IMR-90 (cell line): Measurements from ENCODE around the gene PANX1.

Source experiments
- CEBPB ChIP-seq: IDR thresholded peaks from 2 replicates; pipeline ENCODE4 v1.6.1; 2012; ENCODE audit warnings: low read depth, low read length, improper control_type of control experiment
- CTCF ChIP-seq: conservative IDR thresholded peaks from 2 replicates; pipeline ENCODE4 v1.5.1; 2012; ENCODE audit warnings: mild to moderate bottlenecking, low read depth, low read length, improper control_type of control experiment
- ELK1 ChIP-seq: fragments of 150-350 bp; IDR thresholded peaks from 2 replicates; pipeline ENCODE4 v1.6.1; 2016; ENCODE audit warnings: low read depth, mild to moderate bottlenecking, low read length, moderate library complexity, borderline replicate concordance
- MAZ ChIP-seq: IDR thresholded peaks from 2 replicates; pipeline ENCODE4 v1.6.1; 2012; ENCODE audit warnings: low read depth, mild to moderate bottlenecking, low read length, improper control_type of control experiment, moderate library complexity, borderline replicate concordance
- POLR2A ChIP-seq: IDR thresholded peaks from 2 replicates; pipeline ENCODE4 v1.6.1; 2012; ENCODE audit warnings: mild to moderate bottlenecking, low read depth, low read length
- RFX5 ChIP-seq: IDR thresholded peaks from 2 replicates; pipeline ENCODE4 v1.8.0; 2012; ENCODE audit warnings: low read depth, mild to moderate bottlenecking, low read length, moderate library complexity
- SMC3 ChIP-seq: fragments of 150-350 bp; IDR thresholded peaks from 2 replicates; pipeline ENCODE4 v1.6.1; 2016; ENCODE audit warnings: low read depth, mild to moderate bottlenecking, antibody characterized with exemption, low read length, moderate library complexity

- TF ChIP-seq CTCF = no peak
- TF ChIP-seq POLR2A = no peak
- no peak for TF ChIP-seq MAZ
- no peak for TF ChIP-seq SMC3
- no peak for TF ChIP-seq ELK1
- no peak for TF ChIP-seq RFX5
- TF ChIP-seq CEBPB = no peak
Observed at GRCh38 chr11:94103471-94103870, 25.2 kb upstream of the PANX1 start.
